DOHH2 (cell line): ENCODE results near the gene ZNF521.

Experiments
- CTCF ChIP-seq: fragments of 200-600 bp; sonication (generic); IDR thresholded peaks from one replicate; pipeline ENCODE4 v1.5.1; 2014; ENCODE audit warnings: antibody characterized with exemption, mild to moderate bottlenecking, low read depth, low read length; ENCODE audit not compliant: poor library complexity, severe bottlenecking
- EZH2phosphoT487 ChIP-seq: fragments of 200-600 bp; sonication (generic); IDR thresholded peaks from 2 replicates; pipeline ENCODE4 v1.6.1; 2017; ENCODE audit warnings: borderline replicate concordance, mild to moderate bottlenecking, antibody characterized with exemption, low read length, moderate library complexity, mixed read lengths

- TF ChIP-seq CTCF (no peak), EZH2phosphoT487 (no peak)
Measured at GRCh38 chr18:25186871-25187270, 165.1 kb downstream of the ZNF521 start.
